Measurements from ENCODE around the gene SLC25A43.
"Not testable (repeated sequence)": the region's sequence is repeated elsewhere in the genome, so short reads cannot be mapped to it uniquely, and the experiment has no call there.

Gene SLC25A43

GRCh38 chrX:119398974-119399771 lies at the start of gene SLC25A43:
SLC25A43 (plus strand) TSS chrX:119399336; CDS start chrX:119399404, 68 bp downstream.
- DNase-seq = peak; percentile 50

- DNase-seq = no peak
Observed at GRCh38 chrX:119359618-119360382, 39.3 kb upstream of the SLC25A43 start.

GRCh38 chrX:119361451-119361850 lies 37.7 kb upstream of the SLC25A43 start:
- DNase-seq = not testable (repeated sequence)

GRCh38 chrX:119362074-119362473 lies 37.1 kb upstream of the SLC25A43 start:
- DNase-seq = not testable (repeated sequence)

- no peak for DNase-seq
Observed at GRCh38 chrX:119363391-119363790, 35.7 kb upstream of the SLC25A43 start.

- not testable (repeated sequence) for DNase-seq
Observed at GRCh38 chrX:119371861-119372260, 27.3 kb upstream of the SLC25A43 start.

- no peak for DNase-seq
Observed at GRCh38 chrX:119374736-119375135, 24.4 kb upstream of the SLC25A43 start.

GRCh38 chrX:119375561-119375960 lies 23.6 kb upstream of the SLC25A43 start:
- DNase-seq = no peak

- DNase-seq = no peak
Observed at GRCh38 chrX:119376312-119376711, 22.8 kb upstream of the SLC25A43 start.

GRCh38 chrX:119381349-119381944 lies 17.7 kb upstream of the SLC25A43 start:
- DNase-seq = no peak

- no peak for DNase-seq
Observed at GRCh38 chrX:119382606-119383005, 16.5 kb upstream of the SLC25A43 start.

GRCh38 chrX:119386685-119387084 lies 12.5 kb upstream of the SLC25A43 start:
- DNase-seq = not testable (repeated sequence)

- not testable (repeated sequence) for DNase-seq
Observed at GRCh38 chrX:119387426-119387825, 11.7 kb upstream of the SLC25A43 start.

- no peak for DNase-seq
Observed at GRCh38 chrX:119389214-119389613, 9.9 kb upstream of the SLC25A43 start.

- DNase-seq = peak; percentile 2
Observed at GRCh38 chrX:119389871-119390501, 9.2 kb upstream of the SLC25A43 start.

- no peak for DNase-seq
Observed at GRCh38 chrX:119391279-119391678, 7.9 kb upstream of the SLC25A43 start.

GRCh38 chrX:119393144-119393543 lies 6.0 kb upstream of the SLC25A43 start:
- DNase-seq = no peak

GRCh38 chrX:119398587-119398973 lies 556 bp upstream of the SLC25A43 start:
- no peak for DNase-seq

GRCh38 chrX:119399772-119400101 lies 601 bp downstream of the SLC25A43 start:
- peak; percentile 26 for DNase-seq

- no peak for DNase-seq
Observed at GRCh38 chrX:119401569-119401968, 2.4 kb downstream of the SLC25A43 start.

- DNase-seq = no peak
Observed at GRCh38 chrX:119402588-119402987, 3.5 kb downstream of the SLC25A43 start.

- DNase-seq = no peak
Observed at GRCh38 chrX:119406776-119407175, 7.6 kb downstream of the SLC25A43 start.

- DNase-seq = no peak
Observed at GRCh38 chrX:119407681-119408080, 8.5 kb downstream of the SLC25A43 start.
